Caco-2 (cell line): ENCODE data around the gene VRK2. TPM values are rescaled to one million over a fixed set of nuclear protein-coding genes. Genes with fewer than 3 reads are reported as not detected.
A peak's percentile ranks its signal among the peaks of the same experiment; 100 is the strongest.

Source experiments
- BruUV-seq: library from RNA; stranded (reverse); fragments of 400-500 nt; replicated peaks from 2 replicates; lab custom pipeline; 2021; lab: Mats Ljungman, UMichigan
- CTCF ChIA-PET: fragments of 300-600 bp; sonication (Branson Sonifier 250); formaldehyde crosslinking; loops from one replicate; lab custom pipeline; 2022; ENCODE audit warnings: antibody characterized with exemption; lab: Charles Lee
- POLR2A ChIA-PET: fragments of 300-600 bp; sonication (Branson Sonifier 250); formaldehyde crosslinking; loops from one replicate; lab custom pipeline; 2022; ENCODE audit warnings: antibody characterized with exemption; lab: Charles Lee
- DNase-seq, 2 experiments: peaks; one replicate each; pipeline versions ENCODE4 v3.0.0 to v3.0.0-alpha.2; 2020 to 2022
- H3K27me3 ChIP-seq: replicated peaks from 2 replicates; pipeline ENCODE4 v1.6.0; 2011; ENCODE audit warnings: low read length; ENCODE audit not compliant: control insufficient read depth, insufficient read depth
- H3K36me3 ChIP-seq: 2 replicates; pipeline ENCODE4 v1.5.1; 2011; ENCODE audit warnings: low read length; ENCODE audit not compliant: control insufficient read depth, insufficient read depth
- H3K4me1 ChIP-seq: fragments of 250-450 bp; sonication (Bioruptor Pico); 2 replicates; pipeline ENCODE4 v1.5.1; 2020; ENCODE audit warnings: mild to moderate bottlenecking
- H3K4me3 ChIP-seq: 2 replicates; pipeline ENCODE4 v1.5.1; 2011; ENCODE audit warnings: low read depth, mild to moderate bottlenecking, control low read depth, low read length
- H3K9me3 ChIP-seq: fragments of 250-450 bp; sonication (Bioruptor Pico); 2 replicates; pipeline ENCODE4 v1.5.1; 2020; ENCODE audit warnings: mild to moderate bottlenecking, moderate library complexity
- H3K27ac Mint-ChIP-seq: one replicate; pipeline ENCODE4 v1.8.0; 2022; ENCODE audit warnings: mixed read lengths; ENCODE audit not compliant: unreplicated experiment
- H3K27me3 Mint-ChIP-seq: one replicate; pipeline ENCODE4 v1.8.0; 2022; ENCODE audit warnings: mixed read lengths; ENCODE audit not compliant: insufficient read depth, unreplicated experiment
- H3K36me3 Mint-ChIP-seq: one replicate; pipeline ENCODE4 v1.8.0; 2022; ENCODE audit warnings: mild to moderate bottlenecking, mixed read lengths; ENCODE audit not compliant: insufficient read depth, unreplicated experiment
- H3K4me1 Mint-ChIP-seq: one replicate; pipeline ENCODE4 v1.8.0; 2022; ENCODE audit warnings: low read depth, mixed read lengths; ENCODE audit not compliant: unreplicated experiment
- H3K4me3 Mint-ChIP-seq: one replicate; pipeline ENCODE4 v1.8.0; 2022; ENCODE audit warnings: mild to moderate bottlenecking, moderate library complexity, mixed read lengths; ENCODE audit not compliant: unreplicated experiment
- H3K9me3 Mint-ChIP-seq: one replicate; pipeline ENCODE4 v1.8.0; 2022; ENCODE audit warnings: mixed read lengths; ENCODE audit not compliant: unreplicated experiment
- intact Hi-C: fragments of 100-400 bp; cut with micrococcal nuclease; formaldehyde crosslinking; loops from one replicate; pipeline ENCODE4 v1.10.0; 2022; ENCODE audit not compliant: unreplicated experiment
- total RNA-seq: library from RNA; stranded (reverse); gene quantifications from 2 replicates; pipeline ENCODE4 v1.2.3, GENCODE V29; 2022
- TF ChIP-seq, protein P1 (sequence below), 2 experiments: fragments of 200-600 bp in 1 of 2; IDR thresholded peaks; 1 replicate in 1 of 2; 2 replicates in 1 of 2; pipeline versions ENCODE4 v1.5.1 to v1.8.0; 2011 to 2022; ENCODE audit warnings: antibody characterized with exemption in 1 of 2, control low read depth in 1 of 2, inconsistent platforms in 1 of 2, low read depth in 1 of 2, low read length in 1 of 2, mild to moderate bottlenecking in 1 of 2, moderate library complexity in 1 of 2; ENCODE audit not compliant: insufficient read depth in 1 of 2, severe bottlenecking in 1 of 2, unreplicated experiment in 1 of 2

VRK2 gene
- total RNA-seq, 1 experiment from 2014 or later = 35.4 TPM

DNA sequence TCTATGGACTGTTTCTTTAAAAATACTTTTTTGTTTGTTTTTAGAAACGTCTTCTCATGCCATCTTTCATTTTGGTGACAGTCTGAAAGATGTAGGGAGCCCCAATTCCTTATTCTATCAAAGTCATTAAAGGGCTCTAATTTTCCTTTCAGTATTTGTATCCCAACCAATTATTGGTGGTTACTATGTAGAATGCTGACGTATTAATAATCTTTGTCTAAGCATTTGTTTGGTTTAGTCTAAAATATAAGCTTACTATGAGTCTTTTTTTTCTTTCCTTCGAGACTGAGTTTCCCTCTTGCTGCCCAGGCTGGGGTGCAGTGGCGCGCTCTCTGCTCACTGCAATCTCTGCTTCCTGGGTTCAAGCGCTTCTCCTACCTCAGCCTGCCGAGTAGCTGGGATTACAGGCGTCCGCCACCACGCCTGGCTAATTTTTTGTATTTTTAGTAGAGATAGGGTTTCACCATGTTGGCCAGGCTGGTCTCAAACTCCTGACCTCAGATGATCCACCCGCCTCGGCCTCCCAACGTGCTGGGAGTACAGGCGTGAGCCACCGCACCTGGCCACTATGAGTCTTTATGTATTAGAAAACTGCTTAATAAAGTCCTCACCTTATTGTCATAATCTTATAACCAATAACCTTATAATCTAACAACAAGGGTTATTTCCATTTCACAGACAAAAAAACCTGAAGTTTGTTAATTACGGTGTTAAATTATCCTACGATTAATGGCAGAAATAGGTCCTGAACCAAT is 849 bp upstream of the VRK2 start:
- Histone ChIP-seq H3K27me3 (no peaks in the 10 kb centered on the region), H3K9me3 (no peaks in the 10 kb centered on the region), H3K36me3 (no peaks in the 10 kb centered on the region), H3K4me3 (peak overlapping the region; percentile 66), H3K4me1 (peaks cover 34% of the 10 kb centered on the region)
- H3K4me1 Mint-ChIP-seq = peaks cover 30% of the 10 kb centered on the region
- peak overlapping the region; percentile 65 for H3K27ac Mint-ChIP-seq
- peak overlapping the region; percentile 86 for H3K4me3 Mint-ChIP-seq
- H3K27me3 Mint-ChIP-seq = no peaks in the 10 kb centered on the region
- DNase-seq = peak in 1 of 2 experiments; percentile 12
- POLR2A ChIA-PET = no interaction called here
- intact Hi-C loops = loop anchor here (2.0 to 5.0 kb wide), 3 partner anchors 139 to 288 kb away; partner anchors contain the start of gene FANCL
- no peaks in the 10 kb centered on the region for H3K9me3 Mint-ChIP-seq
- peaks cover 16% of the 10 kb centered on the region for H3K36me3 Mint-ChIP-seq
- CTCF ChIA-PET = no interaction called here
- TSS peak; percentile 57 for BruUV-seq
- TF ChIP-seq, protein P1, sequence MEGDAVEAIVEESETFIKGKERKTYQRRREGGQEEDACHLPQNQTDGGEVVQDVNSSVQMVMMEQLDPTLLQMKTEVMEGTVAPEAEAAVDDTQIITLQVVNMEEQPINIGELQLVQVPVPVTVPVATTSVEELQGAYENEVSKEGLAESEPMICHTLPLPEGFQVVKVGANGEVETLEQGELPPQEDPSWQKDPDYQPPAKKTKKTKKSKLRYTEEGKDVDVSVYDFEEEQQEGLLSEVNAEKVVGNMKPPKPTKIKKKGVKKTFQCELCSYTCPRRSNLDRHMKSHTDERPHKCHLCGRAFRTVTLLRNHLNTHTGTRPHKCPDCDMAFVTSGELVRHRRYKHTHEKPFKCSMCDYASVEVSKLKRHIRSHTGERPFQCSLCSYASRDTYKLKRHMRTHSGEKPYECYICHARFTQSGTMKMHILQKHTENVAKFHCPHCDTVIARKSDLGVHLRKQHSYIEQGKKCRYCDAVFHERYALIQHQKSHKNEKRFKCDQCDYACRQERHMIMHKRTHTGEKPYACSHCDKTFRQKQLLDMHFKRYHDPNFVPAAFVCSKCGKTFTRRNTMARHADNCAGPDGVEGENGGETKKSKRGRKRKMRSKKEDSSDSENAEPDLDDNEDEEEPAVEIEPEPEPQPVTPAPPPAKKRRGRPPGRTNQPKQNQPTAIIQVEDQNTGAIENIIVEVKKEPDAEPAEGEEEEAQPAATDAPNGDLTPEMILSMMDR (IDR thresholded peaks at IDR 0.05; ENCODE audit: insufficient read depth in 1 of 2, low read depth in 1 of 2, low read length in 1 of 2, severe bottlenecking in 1 of 2, unreplicated experiment in 1 of 2) = no peak

DNA sequence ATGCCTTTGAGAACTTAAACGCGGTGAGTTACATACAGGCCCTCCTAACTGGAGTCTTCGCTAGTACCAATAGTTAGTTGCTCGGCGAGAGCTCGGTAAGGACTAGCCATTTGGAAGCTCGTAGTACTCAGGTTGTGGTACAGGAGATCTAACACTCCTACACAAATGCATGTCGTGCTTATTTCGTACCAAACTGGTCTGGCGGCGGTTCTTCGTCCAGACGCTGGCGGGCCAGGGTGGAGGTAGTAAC is 346 bp upstream of the VRK2 start:
- Mint-ChIP-seq H3K36me3 (peaks cover 16% of the 10 kb centered on the region), H3K4me1 (peaks cover 29% of the 10 kb centered on the region), H3K9me3 (no peaks in the 10 kb centered on the region), H3K27ac (peak overlapping the region; percentile 65), H3K4me3 (peak overlapping the region; percentile 86), H3K27me3 (no peaks in the 10 kb centered on the region)
- no peak for DNase-seq
- no peaks in the 10 kb centered on the region for H3K9me3 ChIP-seq
- TF ChIP-seq, protein P1 (IDR thresholded peaks at IDR 0.05; ENCODE audit: insufficient read depth in 1 of 2, low read depth in 1 of 2, low read length in 1 of 2, severe bottlenecking in 1 of 2, unreplicated experiment in 1 of 2) = no peak
- peaks cover 30% of the 10 kb centered on the region for H3K4me1 ChIP-seq
- H3K27me3 ChIP-seq = no peaks in the 10 kb centered on the region
- ChIA-PET POLR2A (no interaction called here), CTCF (no interaction called here)
- intact Hi-C loops = loop anchor here (2.0 to 5.0 kb wide), 3 partner anchors 139 to 289 kb away; partner anchors contain the start of gene FANCL
- H3K36me3 ChIP-seq = no peaks in the 10 kb centered on the region
- peak overlapping the region; percentile 66 for H3K4me3 ChIP-seq
- BruUV-seq = no TSS peak

DNA sequence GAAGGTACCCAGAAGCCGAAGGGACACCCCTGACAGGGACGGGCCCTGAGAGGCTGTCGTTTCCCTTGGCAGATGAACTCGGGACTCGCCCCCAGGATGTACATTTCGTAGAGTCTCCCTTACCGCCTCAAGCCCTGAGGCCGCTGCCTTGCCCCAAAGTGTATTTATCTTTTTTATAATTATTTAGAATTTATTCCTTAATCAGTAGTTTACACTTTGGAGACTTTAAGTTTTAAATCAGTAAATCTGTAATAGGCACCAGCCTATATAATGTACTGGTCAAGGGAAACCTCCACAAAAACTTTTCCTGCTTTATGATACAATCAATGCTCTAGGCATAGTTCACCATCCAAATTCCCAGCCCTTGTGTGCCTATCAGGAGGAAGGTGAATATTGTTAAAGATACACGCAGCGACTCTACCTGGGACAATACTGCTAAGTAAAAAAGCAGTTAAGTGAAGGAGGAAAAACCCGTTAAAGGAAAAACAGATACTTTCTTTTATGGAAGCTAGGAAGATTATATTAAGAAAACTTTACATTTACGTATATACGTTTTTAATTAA is 848 bp downstream of the VRK2 start:
- Mint-ChIP-seq H3K27ac (peak overlapping the region; percentile 65), H3K27me3 (no peaks in the 10 kb centered on the region), H3K4me1 (peaks cover 19% of the 10 kb centered on the region), H3K9me3 (no peaks in the 10 kb centered on the region), H3K4me3 (peak overlapping the region; percentile 86), H3K36me3 (peaks cover 23% of the 10 kb centered on the region)
- TF ChIP-seq, protein P1 (IDR thresholded peaks at IDR 0.05; ENCODE audit: insufficient read depth in 1 of 2, low read depth in 1 of 2, low read length in 1 of 2, severe bottlenecking in 1 of 2, unreplicated experiment in 1 of 2) = no peak
- Histone ChIP-seq H3K4me1 (peaks cover 26% of the 10 kb centered on the region), H3K4me3 (peak overlapping the region; percentile 66), H3K36me3 (no peaks in the 10 kb centered on the region), H3K27me3 (no peaks in the 10 kb centered on the region), H3K9me3 (no peaks in the 10 kb centered on the region)
- intact Hi-C loops = loop anchor here (2.0 to 5.0 kb wide), 3 partner anchors 141 to 290 kb away; partner anchors contain the start of gene FANCL
- POLR2A ChIA-PET = no interaction called here
- DNase-seq = no peak
- CTCF ChIA-PET = no interaction called here
- BruUV-seq = no TSS peak
